WTC11 (cell line): ENCODE results near the gene TMEM175. TPM values are rescaled to one million over a fixed set of nuclear protein-coding genes. Genes with fewer than 3 reads are reported as not detected.

Experiments
- ATAC-seq: fragments of 200-7000 bp; cut with Tn5 transposase; 2 replicates; pipeline ENCODE4 v1.10.0; 2021; ENCODE audit warnings: mild to moderate bottlenecking, moderate library complexity
- CTCF ChIA-PET: fragments of 300-600 bp; sonication (Branson Sonifier 250); formaldehyde crosslinking; loops from one replicate; lab custom pipeline; 2021; ENCODE audit warnings: antibody characterized with exemption; lab: Charles Lee
- POLR2A ChIA-PET: fragments of 350-600 bp; sonication (Branson Sonifier 250); formaldehyde crosslinking; loops from one replicate; lab custom pipeline; 2021; ENCODE audit warnings: antibody characterized with exemption; lab: Charles Lee
- DNase-seq: peaks from one replicate; pipeline ENCODE4 v3.0.0; 2021; ENCODE audit warnings: low spot score
- H3K27ac Mint-ChIP-seq: 2 replicates; pipeline ENCODE4 v1.8.0; 2021; ENCODE audit warnings: mixed read lengths
- H3K27me3 Mint-ChIP-seq: 2 replicates; pipeline ENCODE4 v1.8.0; 2021; ENCODE audit warnings: low read depth, mild to moderate bottlenecking, moderate library complexity, mixed read lengths
- H3K36me3 Mint-ChIP-seq: 2 replicates; pipeline ENCODE4 v1.8.0; 2021; ENCODE audit warnings: mixed read lengths
- H3K4me1 Mint-ChIP-seq: 2 replicates; pipeline ENCODE4 v1.8.0; 2022; ENCODE audit warnings: mixed read lengths
- H3K4me3 Mint-ChIP-seq: 2 replicates; pipeline ENCODE4 v1.8.0; 2021; ENCODE audit warnings: mild to moderate bottlenecking, moderate library complexity, mixed read lengths
- H3K9me3 Mint-ChIP-seq: 2 replicates; pipeline ENCODE4 v1.8.0; 2021; ENCODE audit warnings: mixed read lengths
- AFF4 ChIP-seq: sonication (generic); formaldehyde crosslinking; IDR thresholded peaks from 2 replicates; pipeline ENCODE4 v1.8.1; 2023; ENCODE audit warnings: mild to moderate bottlenecking, missing genetic modification reagents, borderline replicate concordance
- ATF3 ChIP-seq: sonication (generic); formaldehyde crosslinking; conservative IDR thresholded peaks from 2 replicates; pipeline ENCODE4 v1.8.1; 2022; ENCODE audit warnings: mild to moderate bottlenecking, missing genetic modification reagents
- E2F1 ChIP-seq: sonication (generic); formaldehyde crosslinking; IDR thresholded peaks from 2 replicates; pipeline ENCODE4 v1.8.0; 2022; ENCODE audit warnings: mild to moderate bottlenecking, missing genetic modification reagents
- IRF1 ChIP-seq: sonication (generic); formaldehyde crosslinking; IDR thresholded peaks from 2 replicates; pipeline ENCODE4 v1.8.0; 2023; ENCODE audit warnings: missing genetic modification reagents
- MYBL2 ChIP-seq: sonication (generic); formaldehyde crosslinking; IDR thresholded peaks from 2 replicates; pipeline ENCODE4 v1.8.1; 2023; ENCODE audit warnings: mild to moderate bottlenecking, moderate library complexity, missing genetic modification reagents
- SOX15 ChIP-seq: fragments of 250-450 bp; sonication (Bioruptor Pico); IDR thresholded peaks from 2 replicates; pipeline ENCODE4 v1.9.0; 2021; ENCODE audit warnings: mild to moderate bottlenecking
- ZBTB21 ChIP-seq: sonication (generic); formaldehyde crosslinking; IDR thresholded peaks from 2 replicates; pipeline ENCODE4 v1.8.1; 2023; ENCODE audit warnings: mild to moderate bottlenecking, missing genetic modification reagents, borderline replicate concordance
- total RNA-seq: library from RNA; stranded (reverse); gene quantifications from 3 replicates; pipeline ENCODE4 v1.2.3, GENCODE V29; 2021
- TF ChIP-seq, protein P1 (sequence below): fragments of 250-450 bp; sonication (Bioruptor Pico); IDR thresholded peaks from 2 replicates; pipeline ENCODE4 v1.9.0; 2021; ENCODE audit warnings: mild to moderate bottlenecking, borderline replicate concordance
- TF ChIP-seq, protein P2 (sequence below): sonication (generic); formaldehyde crosslinking; IDR thresholded peaks from 2 replicates; pipeline ENCODE4 v1.8.0; 2022; ENCODE audit warnings: mild to moderate bottlenecking, missing genetic modification reagents
- TF ChIP-seq, protein P3 (sequence below): sonication (generic); formaldehyde crosslinking; IDR thresholded peaks from 2 replicates; pipeline ENCODE4 v1.8.1; 2022; ENCODE audit warnings: low read depth, missing genetic modification reagents, borderline replicate concordance

TMEM175 gene
- total RNA-seq, 1 experiment from 2014 or later: 9.2 TPM

- DNase-seq: no peak
- POLR2A ChIA-PET: no interaction called here
- Mint-ChIP-seq H3K4me1 (peaks cover 13% of the 10 kb centered on the region), H3K27me3 (peaks cover 20% of the 10 kb centered on the region), H3K4me3 (no peak overlapping the region), H3K27ac (no peak overlapping the region), H3K9me3 (no peaks in the 10 kb centered on the region), H3K36me3 (no peaks in the 10 kb centered on the region)
- TF ChIP-seq SOX15 (no peak), IRF1 (CRISPR knock-in tag) (no peak), E2F1 (CRISPR knock-in tag) (no peak), ZBTB21 (CRISPR knock-in tag) (no peak), AFF4 (CRISPR knock-in tag) (no peak), ATF3 (CRISPR knock-in tag) (no peak), MYBL2 (CRISPR knock-in tag) (no peak)
- TF ChIP-seq, protein P1, sequence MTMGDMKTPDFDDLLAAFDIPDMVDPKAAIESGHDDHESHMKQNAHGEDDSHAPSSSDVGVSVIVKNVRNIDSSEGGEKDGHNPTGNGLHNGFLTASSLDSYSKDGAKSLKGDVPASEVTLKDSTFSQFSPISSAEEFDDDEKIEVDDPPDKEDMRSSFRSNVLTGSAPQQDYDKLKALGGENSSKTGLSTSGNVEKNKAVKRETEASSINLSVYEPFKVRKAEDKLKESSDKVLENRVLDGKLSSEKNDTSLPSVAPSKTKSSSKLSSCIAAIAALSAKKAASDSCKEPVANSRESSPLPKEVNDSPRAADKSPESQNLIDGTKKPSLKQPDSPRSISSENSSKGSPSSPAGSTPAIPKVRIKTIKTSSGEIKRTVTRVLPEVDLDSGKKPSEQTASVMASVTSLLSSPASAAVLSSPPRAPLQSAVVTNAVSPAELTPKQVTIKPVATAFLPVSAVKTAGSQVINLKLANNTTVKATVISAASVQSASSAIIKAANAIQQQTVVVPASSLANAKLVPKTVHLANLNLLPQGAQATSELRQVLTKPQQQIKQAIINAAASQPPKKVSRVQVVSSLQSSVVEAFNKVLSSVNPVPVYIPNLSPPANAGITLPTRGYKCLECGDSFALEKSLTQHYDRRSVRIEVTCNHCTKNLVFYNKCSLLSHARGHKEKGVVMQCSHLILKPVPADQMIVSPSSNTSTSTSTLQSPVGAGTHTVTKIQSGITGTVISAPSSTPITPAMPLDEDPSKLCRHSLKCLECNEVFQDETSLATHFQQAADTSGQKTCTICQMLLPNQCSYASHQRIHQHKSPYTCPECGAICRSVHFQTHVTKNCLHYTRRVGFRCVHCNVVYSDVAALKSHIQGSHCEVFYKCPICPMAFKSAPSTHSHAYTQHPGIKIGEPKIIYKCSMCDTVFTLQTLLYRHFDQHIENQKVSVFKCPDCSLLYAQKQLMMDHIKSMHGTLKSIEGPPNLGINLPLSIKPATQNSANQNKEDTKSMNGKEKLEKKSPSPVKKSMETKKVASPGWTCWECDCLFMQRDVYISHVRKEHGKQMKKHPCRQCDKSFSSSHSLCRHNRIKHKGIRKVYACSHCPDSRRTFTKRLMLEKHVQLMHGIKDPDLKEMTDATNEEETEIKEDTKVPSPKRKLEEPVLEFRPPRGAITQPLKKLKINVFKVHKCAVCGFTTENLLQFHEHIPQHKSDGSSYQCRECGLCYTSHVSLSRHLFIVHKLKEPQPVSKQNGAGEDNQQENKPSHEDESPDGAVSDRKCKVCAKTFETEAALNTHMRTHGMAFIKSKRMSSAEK (CRISPR knock-in tag): no peak
- TF ChIP-seq, protein P2, sequence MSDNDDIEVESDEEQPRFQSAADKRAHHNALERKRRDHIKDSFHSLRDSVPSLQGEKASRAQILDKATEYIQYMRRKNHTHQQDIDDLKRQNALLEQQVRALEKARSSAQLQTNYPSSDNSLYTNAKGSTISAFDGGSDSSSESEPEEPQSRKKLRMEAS (CRISPR knock-in tag): no peak
- TF ChIP-seq, protein P3, sequence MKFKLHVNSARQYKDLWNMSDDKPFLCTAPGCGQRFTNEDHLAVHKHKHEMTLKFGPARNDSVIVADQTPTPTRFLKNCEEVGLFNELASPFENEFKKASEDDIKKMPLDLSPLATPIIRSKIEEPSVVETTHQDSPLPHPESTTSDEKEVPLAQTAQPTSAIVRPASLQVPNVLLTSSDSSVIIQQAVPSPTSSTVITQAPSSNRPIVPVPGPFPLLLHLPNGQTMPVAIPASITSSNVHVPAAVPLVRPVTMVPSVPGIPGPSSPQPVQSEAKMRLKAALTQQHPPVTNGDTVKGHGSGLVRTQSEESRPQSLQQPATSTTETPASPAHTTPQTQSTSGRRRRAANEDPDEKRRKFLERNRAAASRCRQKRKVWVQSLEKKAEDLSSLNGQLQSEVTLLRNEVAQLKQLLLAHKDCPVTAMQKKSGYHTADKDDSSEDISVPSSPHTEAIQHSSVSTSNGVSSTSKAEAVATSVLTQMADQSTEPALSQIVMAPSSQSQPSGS (CRISPR knock-in tag): no peak
- no peak for ATAC-seq
- CTCF ChIA-PET: interaction anchor here (0.6 kb wide), 1 partner anchor 122 kb away, joined by 4 read pairs; no protein-coding TSS in a partner anchor
These were observed 17.4 kb downstream of the TMEM175 start for GRCh38 chr4:949656-950055.
